Measurements from ENCODE around the gene SLC45A1.
"Not testable (repeated sequence)": the region's sequence is repeated elsewhere in the genome, so short reads cannot be mapped to it uniquely, and the experiment has no call there.

The SLC45A1 gene

DNA sequence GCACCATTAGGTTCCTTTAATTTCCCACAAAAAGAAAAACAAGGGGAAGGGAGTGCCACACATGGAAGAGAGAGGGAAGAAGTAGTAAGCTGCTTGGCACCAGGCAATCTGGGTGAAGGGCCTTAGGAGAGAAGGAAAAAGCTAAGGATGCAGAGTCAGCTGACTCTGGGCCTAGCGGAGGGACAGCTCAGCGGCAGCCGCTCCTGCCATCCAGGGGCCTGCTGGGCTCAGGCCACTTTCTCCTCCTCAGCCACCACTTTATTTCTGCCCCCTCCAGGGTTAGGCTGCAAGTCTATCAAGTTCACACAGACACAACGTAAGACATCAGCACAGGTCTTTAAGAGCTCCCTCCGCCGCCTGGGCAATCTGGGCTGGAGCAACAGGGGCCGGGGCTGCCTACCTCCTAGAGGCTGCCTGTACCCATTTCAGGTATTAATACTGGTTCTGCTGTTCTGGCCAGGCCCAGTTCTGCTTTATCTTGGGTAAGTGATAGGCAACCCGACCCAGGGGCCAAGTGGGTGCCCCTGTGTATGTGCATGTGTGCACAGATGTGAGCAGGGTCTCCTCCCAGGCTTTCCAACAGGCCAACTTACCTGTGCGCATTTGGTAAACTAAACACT, 53.6 kb downstream of the SLC45A1 start:
- DNase-seq: no peak

DNA sequence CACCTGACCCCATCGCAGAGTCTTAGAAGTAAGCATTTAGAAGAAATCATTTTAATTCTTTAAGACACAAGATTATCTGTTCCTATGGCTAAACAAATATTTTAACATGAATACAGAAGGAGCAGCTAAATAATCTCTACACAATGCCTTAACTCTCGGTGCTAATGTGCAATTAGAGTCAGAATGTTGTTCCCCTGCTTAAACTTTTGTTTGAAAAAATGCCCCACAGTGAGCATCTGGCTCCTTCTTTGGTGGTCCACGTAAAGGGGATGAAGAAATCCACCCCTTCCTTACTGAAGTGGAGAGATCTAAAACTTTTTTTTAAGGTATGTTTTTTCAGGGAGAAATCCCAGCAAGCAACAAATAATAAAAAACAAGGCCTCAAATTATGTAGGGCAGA, 55.2 kb downstream of the SLC45A1 start:
- no peak for DNase-seq

DNA sequence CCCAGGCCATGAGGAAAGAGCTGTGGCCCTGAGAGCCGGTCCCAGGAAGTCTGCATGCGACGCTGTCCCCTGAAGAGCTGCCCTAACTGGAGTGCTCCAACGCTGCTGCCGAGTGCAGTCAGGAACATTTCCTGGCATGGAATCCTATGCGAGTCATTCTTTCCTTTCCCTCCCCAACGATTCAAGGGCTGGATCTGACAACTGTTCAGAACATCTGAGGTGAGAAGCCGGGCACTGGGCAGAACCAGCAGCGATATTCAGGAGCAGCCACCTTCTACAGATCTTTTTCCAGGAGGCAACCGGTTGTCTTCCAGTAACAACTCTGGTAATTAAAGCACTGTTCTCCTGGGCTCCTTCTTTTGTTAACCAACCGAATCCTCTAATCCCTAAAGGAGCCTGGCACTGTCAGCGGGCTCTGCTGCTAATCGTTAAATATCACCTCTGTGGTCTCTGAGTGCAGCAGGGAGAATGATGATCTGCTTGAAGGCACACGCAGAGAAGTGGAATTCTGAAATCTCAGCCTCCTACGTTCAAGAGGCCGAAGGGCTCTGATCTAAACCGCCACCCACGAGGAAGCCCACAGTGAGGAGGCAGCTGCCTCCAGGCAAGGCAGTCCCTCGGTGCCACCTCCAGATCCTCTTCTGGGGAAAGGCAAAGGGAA, 55.8 kb downstream of the SLC45A1 start:
- DNase-seq: no peak

DNA sequence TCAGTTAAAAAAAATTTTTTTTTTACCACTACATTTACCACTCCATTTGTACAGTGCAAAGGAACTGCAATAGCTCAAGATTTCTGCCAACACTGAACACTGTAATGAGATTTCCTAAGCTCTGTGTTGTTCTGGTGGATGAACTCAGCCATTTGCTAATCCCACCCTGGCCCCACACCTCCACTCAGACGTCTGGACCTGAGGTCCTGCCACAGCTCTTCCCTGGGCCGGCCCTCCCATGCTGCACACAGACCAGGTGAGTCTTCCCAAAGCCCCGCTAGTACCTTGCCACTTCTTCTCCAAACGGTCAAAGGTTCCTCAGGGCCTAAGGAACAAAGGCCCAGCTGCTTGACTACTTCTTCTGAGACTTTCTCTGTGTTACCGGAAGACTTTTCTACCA, 56.4 kb downstream of the SLC45A1 start:
- no peak for DNase-seq

DNA sequence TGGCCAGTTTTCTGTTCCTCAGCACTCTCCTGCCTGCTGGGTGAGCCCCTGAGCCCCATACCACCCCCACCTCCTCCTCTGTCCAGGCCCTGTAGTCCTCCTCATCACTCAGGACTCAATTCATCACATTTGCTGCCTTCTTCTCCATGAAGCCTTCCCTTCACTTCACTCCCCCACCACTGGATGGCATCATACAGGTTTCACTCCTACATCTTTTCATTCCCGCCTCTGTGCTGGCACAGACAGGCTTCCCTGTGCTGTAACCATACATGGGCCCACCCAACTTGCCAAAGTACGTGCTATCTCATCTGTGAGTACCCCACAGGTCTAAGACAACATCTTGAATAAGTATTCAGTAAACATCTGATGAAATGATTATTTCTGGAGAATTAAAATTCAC, 56.9 kb downstream of the SLC45A1 start:
- DNase-seq: no peak

DNA sequence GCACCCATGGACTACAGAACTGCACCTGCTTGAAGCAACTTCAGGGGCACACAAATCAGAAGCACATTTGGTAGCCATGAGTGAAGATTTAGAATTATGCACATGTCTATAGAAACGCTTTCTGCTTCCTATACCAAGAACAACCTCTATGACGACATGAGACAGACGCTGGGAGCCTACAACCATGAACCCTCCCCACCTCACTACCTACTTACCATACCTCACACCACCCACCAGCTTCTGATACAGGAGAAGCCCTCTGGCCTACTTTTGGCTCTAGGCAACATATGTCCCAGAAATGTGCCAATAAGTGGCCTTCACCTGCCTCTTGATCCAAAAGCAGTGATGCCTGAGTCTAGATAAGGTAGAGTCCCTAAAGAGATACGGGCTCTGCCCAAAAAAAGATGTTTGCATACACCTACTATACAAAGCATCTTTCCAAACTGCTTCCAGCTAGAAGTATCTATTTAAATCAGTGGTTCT, 58.5 kb downstream of the SLC45A1 start:
- no peak for DNase-seq

DNA sequence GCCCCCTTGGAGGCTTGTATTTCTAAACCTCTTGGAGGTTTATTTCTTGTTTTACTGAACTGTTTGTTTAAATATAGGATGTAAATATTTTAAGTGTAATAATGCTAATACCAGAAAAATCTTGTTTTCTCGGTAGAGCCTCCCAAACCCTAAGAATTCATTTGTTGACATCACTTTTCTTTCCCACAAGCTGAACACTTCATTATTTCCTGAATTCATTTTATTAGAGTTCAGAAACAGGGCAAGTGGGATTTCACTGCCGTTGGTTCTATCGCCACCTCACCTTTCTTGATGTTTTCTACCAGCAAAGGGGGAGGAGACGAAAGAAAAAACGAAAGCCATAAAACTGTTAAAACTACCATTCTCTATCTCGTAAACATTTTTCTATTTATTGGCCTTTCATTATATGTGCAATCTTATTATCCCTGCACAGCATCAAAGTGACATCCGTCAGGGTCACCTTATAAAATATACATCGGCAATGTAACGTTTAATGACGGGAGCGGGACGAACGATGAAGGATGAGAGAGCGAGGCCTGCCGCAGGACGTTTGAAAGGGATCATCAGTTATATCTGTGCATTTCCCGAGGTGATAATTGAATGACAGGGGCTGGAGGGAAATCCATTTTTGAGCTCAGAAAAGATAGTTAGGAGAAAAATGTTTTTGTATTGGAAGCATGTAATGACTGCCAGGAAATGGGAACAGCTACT, 59.5 kb downstream of the SLC45A1 start:
- no peak for DNase-seq

DNA sequence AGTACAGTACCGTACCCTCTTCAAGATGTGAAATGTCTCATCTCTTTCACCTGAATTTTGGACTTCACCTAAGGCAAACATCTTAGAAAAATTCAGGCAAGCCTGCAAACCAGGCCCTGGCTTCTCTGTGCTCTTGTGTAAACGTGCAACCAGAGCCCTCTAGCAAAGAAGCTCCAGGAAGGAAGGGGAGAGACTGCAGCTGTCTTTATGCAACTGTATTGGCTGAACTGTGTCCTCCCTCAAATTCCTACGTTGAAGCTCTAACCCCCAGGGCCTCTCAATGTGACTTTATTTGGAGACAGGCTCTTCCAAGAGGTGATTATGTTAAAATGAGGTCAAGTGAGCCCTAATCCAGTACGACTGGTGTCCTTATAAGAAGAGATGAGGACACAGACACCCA, 60.3 kb downstream of the SLC45A1 start:
- no peak for DNase-seq

DNA sequence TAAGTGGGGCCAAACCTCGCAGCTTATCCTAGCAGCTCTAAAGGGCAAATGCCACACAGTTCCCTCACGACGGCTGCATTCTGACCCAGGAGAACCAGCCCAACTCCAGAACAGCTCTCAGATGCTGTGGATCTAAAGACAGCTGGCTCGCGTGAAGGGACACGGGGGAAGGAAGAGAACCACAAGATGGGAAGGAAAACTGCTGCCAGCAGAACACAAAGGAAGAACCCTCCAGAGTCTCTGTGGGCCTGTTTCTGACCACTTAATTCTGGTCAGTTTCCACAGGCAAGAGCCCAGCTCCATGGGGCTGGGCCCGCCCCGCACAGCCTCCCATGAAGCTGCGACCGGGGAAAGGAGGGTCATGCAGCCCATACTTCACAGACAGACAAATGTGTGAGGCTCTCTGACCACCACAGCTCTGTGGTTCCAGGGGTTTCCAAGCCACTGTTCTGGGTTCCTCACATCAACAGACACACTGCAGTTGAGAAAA, 61.1 kb downstream of the SLC45A1 start:
- no peak for DNase-seq

DNA sequence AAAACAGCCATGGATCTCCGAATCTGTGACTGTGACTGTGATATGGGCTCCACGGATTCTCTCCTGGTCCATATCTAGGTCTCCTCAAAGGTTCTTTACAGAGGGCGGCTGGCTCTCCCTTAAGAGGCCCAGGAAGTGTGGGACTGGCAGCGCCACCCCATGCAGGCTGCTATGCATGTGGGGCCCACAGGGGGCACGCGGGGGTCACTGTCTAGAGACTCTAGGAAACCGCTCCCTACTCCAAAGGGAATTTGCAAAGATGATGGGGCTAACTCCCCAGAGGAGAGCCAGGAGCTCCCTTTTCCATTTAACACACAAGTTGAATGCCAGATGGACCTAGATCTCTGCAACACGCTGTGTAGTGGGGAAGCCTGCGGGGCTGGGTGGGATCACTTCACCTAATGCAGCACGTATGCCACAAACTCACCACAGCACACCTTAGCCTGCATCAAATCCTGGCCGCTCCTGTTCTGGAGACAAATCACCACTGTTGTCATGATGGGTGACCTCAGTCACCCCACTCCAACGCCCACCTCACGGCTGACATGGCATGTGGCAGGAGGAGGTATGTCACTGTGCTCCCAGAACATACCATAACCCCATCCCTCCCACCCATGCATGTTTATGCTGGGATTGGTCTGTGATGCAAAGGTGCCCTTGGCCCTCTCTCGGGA, 61.7 kb downstream of the SLC45A1 start:
- no peak for DNase-seq

DNA sequence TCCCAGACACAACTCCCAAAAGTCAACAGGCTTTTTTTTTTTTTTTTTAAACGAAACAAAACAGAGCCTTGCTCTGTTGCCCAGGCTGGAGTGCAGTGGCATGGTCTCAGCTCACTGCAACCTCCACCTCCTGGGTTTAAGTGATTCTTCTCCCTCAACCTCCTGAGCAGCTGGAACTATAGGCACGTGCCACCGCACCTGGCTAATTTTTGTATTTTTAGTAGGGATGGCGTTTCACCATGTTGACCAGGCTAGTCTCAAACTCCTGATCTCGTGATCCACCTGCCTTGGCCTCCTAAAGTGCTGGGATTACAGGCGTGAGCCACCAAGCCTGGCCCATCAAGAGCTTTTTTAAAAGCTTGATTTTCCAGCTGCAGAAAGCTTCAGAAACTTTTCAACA, 62.4 kb downstream of the SLC45A1 start:
- DNase-seq: not testable (repeated sequence)

DNA sequence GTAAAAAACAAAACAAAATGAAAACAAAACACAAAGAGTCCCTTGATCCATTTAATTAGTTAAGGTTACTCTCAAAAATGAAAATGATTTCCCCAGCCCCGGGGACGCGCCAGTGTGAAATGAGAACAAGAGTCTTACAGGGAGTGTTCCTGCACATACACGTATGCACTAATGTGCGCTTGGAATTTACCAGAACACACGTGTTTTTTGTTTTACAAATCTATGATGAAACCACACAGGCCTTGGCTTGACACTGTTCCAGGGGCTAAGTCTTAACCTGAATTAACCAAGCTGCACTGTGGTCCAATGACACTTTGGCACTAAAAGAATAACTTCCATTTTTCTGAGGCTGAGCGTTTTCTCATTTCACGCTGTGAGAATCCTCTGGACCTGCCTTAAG, 63.7 kb downstream of the SLC45A1 start:
- no peak for DNase-seq

DNA sequence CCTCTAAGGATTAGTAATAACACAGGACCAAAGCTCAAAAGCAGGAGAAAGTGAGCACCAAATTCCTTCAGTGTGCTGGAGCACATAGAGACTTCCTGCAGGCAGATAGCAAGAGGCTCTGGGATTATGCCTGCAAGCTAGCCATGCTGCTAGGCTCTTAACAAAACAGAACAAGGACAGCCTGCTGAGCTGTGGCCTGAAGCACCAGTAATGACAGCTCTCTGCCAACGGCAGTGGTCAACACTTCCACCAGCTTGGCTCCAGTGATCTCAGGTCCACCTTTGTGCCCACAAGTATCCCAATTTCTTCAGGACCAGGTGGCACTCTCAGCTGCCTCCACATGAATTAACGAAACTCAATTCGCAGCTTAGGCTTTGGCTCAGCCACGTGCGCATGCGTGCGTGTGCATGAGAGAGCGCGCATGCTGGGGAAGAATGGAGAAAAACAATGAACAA, 64.2 kb downstream of the SLC45A1 start:
- no peak for DNase-seq

DNA sequence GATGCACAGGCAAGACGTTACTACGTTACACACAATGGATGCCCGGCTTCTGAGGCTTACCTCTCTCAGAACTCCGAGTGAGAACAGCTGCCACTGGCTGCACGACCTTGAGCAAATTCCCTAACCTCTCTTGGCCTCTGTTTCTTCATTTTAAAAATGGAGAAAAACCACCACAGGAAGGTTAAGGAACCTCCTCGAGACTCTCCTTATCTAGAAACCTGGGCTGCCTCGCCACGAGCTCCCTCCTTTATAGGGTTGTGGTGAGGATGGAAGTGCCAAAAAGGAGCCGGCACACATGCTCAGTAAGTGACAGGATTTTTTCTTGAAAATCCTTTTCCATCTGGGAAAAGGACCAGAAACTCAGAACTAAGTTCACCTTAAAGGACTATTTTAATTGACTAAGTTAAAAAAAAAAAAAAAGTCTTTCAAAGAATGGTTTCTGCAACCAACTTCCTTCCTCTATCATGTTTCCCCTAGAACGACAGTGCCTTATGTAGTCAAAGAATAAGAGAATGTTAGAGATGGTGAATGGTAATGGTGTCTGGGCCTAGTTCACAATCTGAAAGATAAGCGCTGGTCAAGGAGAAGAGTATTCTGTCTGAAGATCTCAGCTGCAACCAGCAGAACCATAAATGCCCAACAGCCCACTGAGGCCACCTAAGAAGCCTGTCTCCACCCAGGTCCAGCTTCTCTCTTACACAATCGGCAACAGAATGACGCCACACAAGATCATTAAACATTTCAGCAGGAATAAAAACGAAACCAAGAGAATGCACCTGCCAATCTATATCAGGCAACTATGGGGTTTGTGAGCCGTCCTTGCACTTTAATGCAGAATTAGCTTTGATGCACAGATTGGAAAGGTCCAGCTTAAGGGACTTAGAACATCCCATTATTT, 64.9 kb downstream of the SLC45A1 start:
- DNase-seq: no peak

DNA sequence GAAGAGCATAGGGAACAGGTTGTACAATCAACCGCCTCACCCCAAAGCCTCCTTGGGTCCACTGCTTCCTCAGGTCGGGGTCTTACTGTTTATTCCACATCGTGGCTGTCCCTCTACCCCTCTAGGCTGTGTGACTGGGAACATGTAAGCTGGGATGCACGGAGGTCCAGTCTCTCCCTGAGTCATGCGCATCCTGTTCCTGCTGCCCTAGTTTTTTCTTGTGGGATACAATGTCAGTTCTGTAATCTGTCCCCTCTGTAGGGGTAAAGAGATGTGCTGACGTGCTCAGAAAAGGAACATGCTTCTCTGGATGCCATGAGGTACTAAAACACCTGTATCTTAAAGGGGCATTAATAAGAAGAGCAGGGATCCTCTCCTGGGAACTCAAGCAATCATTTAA, 66.2 kb downstream of the SLC45A1 start:
- DNase-seq: no peak

DNA sequence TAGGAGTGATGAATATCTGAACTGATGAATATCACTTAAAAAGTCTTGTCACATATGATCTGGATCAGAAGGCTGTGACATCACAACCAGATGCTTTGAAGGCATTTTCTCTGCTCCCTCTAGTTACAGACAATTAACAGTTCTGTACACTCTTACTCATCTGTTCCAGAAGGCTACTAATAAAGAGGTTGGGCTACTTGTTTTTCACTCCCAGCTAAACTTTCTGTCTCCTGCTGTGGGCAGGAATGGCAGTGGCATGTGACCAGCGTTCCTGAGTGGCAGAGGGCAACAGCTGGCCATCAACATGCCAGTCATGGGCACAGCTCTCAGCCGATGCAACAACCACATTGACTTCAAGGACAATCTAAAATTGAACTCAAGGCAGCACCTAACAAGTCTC, 66.7 kb downstream of the SLC45A1 start:
- DNase-seq: no peak

DNA sequence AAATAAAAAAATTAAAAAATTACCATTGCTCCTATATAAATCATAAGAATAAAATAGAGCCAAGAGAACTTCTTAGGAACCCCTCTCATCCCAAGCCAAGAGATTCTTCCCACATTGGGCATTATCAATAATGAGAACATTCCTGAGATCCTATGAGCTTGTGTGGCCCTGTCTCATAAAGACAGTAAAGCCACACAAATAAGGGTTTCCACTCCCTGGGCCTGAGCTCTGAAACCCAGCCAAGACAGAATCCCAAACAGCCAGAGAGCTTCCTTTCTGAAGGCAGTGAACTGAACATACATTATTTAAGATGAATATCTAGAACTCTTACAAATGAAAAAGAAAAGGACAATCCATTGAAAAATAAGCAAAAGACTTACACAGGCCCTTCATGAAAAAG, 68.3 kb downstream of the SLC45A1 start:
- no peak for DNase-seq

DNA sequence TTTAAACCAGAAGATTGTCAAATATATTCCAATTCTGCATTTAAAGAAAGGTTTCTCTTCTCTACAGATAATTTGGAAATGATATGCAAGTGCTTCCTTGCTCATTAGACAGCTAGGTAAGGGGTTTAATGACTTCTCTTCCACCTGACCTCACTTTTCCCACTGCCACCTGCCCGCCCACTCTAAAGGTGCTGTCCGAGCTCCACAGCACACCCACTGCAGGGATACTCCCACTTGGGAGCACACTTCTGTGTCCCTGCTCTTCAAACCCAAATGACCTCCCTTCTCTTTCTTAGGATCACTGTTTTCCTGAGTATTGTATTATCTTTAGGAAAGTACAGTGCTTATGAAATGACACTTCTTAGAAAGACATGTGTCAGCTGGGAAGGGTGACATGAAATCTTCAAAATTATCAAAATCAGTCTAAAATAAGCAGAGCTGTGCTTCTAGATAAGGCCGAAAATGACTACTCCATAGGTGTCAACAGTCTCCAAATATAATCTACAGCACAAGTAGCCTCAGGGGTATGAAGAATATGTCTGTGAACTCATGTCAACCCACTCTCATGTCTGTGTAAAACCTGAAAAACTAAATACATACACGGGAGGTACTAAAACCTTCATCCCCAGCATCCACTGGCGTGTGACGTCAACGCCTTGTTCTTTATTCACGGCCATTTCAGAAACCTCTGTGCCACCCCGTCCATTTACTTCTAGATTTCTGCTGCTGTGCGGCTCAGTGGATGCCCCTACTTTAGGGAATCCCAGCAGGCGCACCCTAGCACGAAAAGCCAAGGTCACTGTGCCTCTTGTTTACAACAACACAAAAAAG, 71.0 kb downstream of the SLC45A1 start:
- no peak for DNase-seq

DNA sequence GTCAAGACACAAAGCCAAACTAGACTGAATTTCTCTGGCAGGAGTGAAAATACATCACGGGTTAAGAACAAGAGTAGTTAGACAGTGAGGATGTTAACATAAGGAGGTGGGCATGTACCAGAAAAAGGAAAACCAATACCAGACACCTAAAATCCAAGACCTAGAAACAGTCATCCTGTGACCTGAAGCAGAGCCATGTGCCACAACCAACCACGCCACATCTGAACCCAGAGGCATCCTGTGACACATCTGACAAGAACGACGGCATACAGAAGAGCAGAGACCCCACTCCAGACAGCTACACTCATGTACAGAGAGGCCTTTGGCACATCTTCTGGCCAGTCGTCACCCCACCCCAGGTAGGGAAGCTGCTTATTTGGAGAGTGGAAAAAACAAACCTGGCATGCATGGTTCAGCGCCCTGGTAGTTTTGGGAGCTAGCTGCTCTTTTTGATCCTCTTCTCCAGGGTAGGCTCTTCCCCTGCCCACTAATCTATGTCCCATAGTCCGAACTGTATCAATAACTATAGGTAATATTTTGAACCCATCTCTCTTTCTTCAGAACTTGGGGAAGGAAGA, 72.1 kb downstream of the SLC45A1 start:
- DNase-seq: no peak

DNA sequence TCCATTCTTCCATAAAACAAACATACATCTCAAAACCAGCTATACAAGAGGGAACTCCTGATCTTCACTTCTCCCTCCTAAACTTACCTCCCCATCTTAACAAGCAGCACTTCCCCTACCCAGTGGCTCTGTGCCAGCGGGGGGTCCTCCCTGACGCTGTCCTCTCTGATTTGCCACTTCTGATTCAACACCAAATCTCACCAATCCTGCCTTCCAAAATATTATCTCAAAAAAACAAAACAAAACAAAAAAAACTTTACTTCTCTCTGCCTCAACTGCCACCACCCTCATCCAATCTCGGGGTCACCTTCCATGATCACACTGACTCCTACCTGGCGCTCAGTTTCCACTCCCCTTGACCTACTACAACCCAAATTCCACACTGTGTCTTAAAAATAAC, 72.8 kb downstream of the SLC45A1 start:
- DNase-seq: no peak

DNA sequence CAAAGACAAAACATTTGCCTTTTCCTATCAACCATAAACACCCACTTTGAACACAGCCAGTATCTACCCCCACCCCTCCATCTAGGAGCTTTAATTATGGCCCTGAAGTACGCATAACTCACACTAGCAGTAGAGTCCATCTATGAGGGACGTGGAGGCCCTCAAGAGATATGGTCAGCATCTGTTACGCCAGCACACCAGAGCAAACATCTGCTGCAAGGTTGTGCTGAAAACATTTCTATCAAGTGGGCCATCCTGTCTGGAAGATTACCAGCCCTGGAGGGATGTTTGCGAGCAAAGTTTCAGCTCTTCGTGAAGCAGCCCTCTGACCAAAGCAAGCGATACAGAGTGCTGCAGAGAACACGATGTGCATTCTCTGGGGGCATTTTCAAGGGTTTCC, 74.6 kb downstream of the SLC45A1 start:
- DNase-seq: no peak

Data from stimulated activated naive CD4-positive, alpha-beta T cell treated with Interleukin-2 at 50 U/mL for 16 hours (primary cell).